Measurements from ENCODE around the gene MOGAT3.

The MOGAT3 gene

DNA sequence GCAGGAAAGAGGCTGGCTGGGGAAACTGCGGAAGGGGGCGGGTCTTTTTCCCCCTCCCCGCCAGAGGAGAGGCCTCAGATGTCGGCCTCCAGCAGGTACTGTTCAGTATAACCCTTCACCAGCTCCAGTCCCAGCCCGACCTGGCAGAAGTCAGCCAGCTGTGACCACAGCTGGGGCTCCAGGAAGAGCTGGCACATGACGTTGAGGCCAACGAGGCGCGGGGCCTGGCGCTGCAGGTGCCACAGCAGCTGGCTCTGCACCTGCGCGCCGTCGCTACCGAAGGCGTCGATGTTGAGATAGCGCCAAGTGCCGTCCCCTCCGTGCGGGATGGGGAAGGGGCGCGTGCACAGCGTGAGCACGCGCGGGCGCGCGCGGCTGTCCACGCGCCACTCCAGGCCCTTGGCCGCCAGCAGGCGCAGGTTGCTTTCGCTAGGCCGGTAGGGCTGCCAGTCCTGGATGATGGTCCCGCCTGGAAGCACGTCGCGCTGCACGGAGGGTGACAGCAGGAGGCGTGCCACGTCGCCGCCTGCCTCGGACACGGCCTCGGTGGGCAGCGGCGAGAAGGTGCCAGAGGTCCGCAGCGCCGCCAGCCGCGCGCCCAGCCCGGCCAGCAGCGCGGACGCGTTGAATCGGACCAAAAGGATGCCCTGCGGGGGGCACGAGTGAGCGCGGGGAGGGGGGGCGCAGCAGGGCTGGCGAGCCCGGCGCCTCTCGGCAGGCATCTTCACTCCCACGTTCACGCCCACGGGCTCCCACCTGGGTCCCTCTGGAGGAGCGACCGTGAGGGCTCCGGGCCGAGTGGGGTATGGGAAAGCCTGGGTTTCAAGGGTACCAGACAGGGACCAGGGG is 28.6 kb downstream of the MOGAT3 start:
- DNase-seq, result peak; percentile 93

DNA sequence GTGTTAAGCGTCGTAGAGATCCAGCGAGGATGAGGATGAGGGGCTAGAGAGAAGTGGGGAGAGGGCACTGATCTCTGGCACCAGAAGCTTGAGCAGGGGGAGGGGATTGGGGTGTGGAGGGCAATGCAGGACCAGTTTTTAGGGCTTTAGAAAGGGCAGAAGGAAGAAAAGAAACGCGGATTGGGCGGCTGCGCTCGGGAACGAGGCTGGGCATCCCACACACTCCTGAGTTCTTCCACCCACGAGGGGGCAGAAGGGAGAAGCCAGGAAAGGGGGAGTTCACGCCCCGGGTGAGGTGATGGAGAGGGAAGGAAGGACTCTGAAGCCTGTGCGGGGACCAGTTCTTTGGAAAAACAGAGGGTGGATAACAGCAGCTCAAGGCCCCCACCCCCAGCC is 29.4 kb downstream of the MOGAT3 start:
- no peak for DNase-seq

DNA sequence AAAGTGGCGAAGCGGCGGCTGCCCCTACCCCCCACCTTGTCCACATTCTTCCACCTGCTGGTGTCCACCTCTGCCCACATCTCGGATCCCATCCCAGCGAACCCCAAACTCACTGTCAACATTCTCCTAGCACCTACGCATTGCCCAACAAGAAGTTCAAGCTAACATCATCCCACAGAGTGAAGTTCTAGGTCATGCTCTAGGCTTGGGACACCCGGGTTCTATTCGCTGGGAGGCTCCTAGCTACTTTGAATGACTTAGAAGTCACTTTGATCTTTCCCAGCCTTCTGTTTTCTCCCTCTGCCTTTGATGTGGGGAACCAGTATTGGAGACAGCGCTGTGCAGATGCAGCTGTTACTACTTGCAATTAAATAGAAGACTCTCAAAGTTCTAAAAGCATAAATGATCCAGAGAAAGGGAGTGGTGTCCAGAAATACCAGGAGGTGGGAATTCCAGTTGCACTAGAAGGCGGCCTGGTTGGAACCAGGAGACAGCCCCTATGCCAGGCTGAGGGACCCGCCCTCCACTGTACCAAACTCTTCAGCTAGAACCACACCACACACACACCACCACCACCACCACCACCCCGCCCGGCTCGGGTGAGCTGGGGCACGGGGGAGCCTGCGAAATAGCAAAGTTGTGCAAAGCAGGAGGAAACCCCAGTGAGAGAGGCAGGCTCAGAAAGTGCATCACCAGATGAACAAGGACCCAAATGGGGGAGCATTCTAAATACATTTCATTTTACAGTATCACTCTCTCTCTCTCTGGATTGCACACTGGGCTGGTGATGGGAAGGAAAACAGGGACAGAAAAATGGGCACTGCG is 30.0 kb downstream of the MOGAT3 start:
- no peak for DNase-seq

- DNase-seq, result peak; percentile 35
These were observed 30.8 kb downstream of the MOGAT3 start for GRCh38 chr7:101169838-101170551.

DNA sequence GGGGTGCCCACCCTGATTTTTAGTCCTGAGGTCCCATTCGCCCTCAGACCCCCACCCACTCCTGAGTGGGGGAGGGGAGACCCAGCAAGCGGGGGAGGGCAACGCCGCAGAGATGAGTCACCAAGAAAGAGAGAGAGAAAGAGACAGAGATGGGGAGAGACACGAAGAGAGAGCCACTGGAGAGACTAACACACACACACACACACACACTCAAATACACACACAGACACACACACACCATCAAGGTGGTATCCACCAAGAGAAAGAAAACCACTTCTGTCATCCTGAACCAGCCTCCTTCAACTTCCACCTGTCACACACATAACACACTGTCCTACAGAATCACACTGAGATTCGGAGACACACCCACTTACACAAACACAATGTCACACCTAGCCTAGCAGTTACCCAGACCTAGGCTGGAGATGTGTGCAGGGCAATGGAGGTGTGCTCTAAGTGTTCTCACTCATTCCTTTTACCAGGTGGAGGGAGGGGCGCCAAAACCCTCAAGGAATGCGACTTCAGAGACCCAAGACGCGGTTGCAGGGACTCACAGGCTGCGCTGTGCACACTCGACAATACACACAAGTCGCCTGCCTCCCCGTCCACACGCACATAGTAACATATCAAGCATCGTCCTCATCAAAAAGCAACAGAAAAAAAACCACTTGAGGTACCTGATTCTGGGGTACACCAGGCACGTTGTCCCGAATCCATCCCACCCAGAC is 31.6 kb downstream of the MOGAT3 start:
- no peak for DNase-seq

- no peak for DNase-seq
These were observed 32.3 kb downstream of the MOGAT3 start for GRCh38 chr7:101168412-101169049.

DNA sequence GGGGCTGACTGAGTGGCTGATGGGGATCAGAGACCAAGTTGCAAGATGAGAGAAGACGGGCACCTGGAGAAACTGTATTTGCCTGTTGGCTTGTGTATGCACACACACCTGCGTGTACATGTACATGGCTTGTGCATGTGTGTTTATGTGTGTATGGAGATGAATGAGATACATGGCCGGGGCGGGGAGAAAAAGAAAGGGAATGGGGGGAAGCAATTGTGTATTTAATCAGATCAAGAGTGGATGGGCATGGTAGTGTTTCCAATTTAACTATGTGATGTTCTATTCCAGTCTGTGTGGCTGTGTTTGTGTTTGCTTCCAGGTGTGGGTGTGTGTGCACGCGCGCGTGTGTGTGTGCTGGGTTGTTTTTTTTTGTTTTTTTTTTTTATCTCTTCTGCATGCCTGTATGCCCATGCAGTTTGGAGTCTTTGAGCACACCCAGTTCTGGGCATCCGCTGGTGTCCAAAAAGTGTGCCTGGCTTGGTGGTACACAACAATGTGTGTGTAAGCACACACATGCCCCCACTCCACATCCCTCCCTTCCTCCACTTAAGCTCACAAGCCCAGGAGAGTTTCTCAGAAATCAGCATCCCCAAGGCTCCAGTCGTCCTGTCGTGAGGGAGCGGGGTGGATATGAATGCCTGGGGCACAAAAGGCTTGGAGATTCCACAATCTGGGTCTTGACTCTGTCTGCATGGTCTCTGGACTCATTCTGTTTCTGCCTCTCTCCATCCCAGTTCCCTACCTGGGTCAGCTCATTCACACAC is 33.0 kb downstream of the MOGAT3 start:
- DNase-seq, result no peak

DNA sequence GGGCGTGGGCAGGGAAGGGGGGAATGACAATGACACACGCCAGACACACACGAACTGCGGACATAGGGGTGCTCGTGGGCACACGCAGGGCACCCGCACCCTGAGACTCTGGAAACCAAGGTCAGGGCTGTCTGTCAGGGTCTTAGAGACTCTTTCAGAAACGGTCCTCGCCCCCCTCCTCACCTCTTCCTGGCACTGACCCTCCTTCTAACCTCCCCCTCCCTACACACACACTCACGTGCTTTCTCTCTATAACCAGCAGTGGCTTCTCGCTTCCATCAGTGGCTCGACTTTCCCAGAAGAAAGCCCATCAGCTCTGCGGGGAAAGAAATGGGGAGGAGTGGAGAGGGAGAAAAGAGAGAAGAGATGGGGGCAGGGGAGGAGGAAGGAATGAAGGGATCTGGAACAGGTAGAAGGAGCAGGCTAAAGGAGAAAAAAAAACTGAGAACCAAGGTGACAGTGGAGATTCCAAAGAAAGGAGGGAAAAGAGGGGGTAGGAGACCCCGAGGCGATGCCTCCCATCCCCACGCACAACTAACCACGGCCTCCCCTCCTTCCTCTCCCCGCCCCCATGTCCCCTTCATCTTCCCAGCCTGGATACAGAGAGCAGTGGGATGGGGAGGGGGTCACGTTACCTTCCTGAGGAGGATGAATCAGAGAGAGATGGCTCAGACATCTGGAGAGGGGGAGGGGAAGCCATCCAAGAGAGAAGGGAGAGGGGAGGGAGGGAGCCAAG is 33.8 kb downstream of the MOGAT3 start:
- DNase-seq, result no peak

GRCh38 chr7:101166648-101166908 is 34.3 kb downstream of the MOGAT3 start:
- DNase-seq, result no peak

- no peak for DNase-seq
These were observed 34.7 kb downstream of the MOGAT3 start for GRCh38 chr7:101165958-101166647.

- DNase-seq, result peak; percentile 91
These were observed 35.5 kb downstream of the MOGAT3 start, which contains the start of gene VGF for GRCh38 chr7:101165075-101165957. VGF (minus strand) TSS chr7:101165569; CDS start chr7:101164843, 726 bp downstream.

- DNase-seq, result no peak
These were observed 36.6 kb downstream of the MOGAT3 start for GRCh38 chr7:101164071-101164840.

DNA sequence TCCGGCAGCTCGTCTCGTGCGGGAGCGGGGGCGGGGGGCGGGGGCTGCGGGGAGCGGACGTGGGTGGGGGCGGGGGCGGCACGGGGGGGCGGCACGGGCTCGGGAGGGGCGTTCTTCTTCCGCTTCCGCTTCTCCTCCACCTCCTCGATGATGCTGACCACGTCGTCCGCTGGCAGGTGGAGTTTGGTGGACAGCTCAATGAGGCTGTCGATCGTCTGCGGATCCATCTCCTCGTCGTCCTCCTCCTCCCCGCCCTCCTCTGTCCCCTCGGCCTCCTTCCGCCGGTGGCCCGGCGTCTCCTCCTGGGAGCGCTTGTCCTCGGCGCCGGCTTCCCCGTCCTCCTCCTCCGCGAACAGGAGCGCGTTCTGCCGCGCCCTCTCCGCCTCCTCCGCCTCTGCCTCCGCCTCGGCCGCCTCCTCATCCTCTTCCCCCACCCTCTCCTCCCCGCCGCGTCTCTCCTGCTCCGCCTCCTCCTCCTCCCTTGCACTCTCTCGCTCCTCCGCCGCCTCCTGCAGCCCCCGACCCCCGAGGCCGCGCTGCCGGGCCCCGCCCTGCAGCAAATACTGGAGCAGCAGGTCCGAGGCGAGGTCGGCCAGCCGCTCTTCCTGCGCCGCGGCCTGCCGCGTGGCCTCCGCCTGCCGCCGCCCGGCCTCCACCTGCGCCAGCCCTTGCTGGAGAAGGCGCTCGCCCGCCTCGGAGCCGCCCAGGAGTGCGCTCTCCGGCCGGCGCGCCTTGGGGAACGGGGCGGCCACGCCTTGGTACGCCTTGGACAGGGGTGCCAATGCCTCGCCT is 37.4 kb downstream of the MOGAT3 start:
- peak; percentile 61 for DNase-seq

DNA sequence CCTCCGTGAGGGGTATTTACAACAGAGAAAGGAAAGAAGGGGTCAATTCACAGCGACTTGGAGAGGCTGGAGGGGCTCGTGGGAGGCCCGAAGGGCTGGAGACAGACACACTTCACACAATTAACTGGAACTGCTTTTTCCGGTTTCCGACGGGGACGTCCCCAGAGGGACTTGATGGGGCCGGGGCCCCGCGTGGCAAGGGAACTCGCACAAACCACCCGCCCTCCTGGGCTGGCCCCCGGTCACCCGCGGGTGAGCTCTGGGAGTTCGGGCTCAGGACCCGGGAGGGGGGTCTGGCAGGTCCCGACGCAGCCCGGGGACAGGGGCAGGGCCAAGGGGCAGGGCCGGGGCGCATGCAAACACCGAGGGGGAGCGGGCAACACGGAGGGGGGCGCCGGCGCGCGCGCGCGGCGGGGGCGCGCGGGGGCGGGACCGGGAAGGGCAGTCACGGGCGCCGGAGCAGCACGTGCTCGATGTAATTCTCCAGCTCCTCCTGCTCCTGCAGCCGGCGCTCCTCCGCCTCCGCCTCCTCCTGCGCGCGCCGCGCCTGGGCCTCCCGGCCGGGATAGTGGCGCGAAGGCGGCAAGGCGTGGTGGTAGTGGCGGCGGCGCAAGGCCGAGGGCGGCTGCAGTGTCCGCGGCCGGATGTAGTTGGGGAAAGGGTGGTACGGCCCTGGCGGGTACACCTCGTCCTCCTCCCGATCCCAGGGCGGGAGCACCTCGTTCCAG is 38.1 kb downstream of the MOGAT3 start:
- peak; percentile 58 for DNase-seq

GRCh38 chr7:101161692-101162471 is 39.0 kb downstream of the MOGAT3 start:
- DNase-seq, result no peak

DNA sequence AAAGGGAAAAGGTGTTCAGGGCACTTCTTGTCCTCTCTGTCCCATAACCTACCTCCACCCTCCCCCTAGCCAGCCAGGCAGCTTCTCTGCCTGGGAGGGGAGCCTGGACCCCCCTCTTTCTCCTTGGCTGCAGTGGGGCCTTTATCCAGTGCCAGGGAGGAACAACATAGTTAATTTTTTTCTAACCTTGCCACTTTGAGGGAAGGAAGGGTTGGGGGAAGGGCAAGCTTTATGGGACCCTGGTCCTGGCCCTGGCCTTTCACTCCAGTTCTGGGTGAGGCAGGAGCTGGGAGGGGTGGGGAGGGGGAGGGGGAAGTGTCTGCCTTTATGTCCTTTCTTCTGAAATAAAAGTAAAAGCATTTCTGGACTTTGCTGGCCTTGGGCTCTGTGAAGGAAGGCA is 39.9 kb downstream of the MOGAT3 start:
- DNase-seq, result no peak

All from NCI-H2029 (cell line).